ENCODE measurements around the gene HAUS1.

- no peak for TF ChIP-seq EZH2 (IDR thresholded peaks at IDR 0.05; ENCODE audit: insufficient read depth, poor library complexity, severe bottlenecking)
- no peak for TF ChIP-seq EZH2phosphoT487 (IDR thresholded peaks at IDR 0.05; ENCODE audit: insufficient read depth, low read depth)
Observed at GRCh38 chr18:46054956-46055837, 49.0 kb upstream of the HAUS1 start.

Measured in GM23248 (cell line).